LoVo (cell line): ENCODE measurements around the gene SIGLEC8.
"Not testable (repeated sequence)": the region's sequence is repeated elsewhere in the genome, so short reads cannot be mapped to it uniquely, and the experiment has no call there.

Experiments
- DNase-seq: peaks from one replicate; pipeline ENCODE4 v3.0.0-alpha.2; 2016; ENCODE audit warnings: low spot score

The SIGLEC8 gene

GRCh38 chr19:51458051-51458645, at the start of gene SIGLEC8:
Gene SIGLEC8, minus strand, starts transcription at chr19:51458454. Its CDS starts 67 bp downstream, at chr19:51458387.
- no peak for DNase-seq

- DNase-seq = no peak
These were observed 49.4 kb upstream of the SIGLEC8 start for GRCh38 chr19:51507640-51508058.

- DNase-seq = no peak
These were observed 48.9 kb upstream of the SIGLEC8 start for GRCh38 chr19:51507192-51507591.

- no peak for DNase-seq
These were observed 47.6 kb upstream of the SIGLEC8 start for GRCh38 chr19:51505904-51506303.

- DNase-seq = no peak
These were observed 45.6 kb upstream of the SIGLEC8 start for GRCh38 chr19:51503896-51504295.

- DNase-seq = no peak
These were observed 45.1 kb upstream of the SIGLEC8 start for GRCh38 chr19:51503286-51503817.

GRCh38 chr19:51501594-51502263, 43.5 kb upstream of the SIGLEC8 start, which contains the start of gene SIGLEC12:
Gene SIGLEC12, minus strand, starts transcription at chr19:51501800. Its CDS starts 67 bp downstream, at chr19:51501733.
- DNase-seq = no peak

- not testable (repeated sequence) for DNase-seq
These were observed 42.7 kb upstream of the SIGLEC8 start for GRCh38 chr19:51500931-51501330.

GRCh38 chr19:51497666-51498065, 39.4 kb upstream of the SIGLEC8 start:
- DNase-seq = no peak

- DNase-seq = no peak
These were observed 35.5 kb upstream of the SIGLEC8 start for GRCh38 chr19:51493776-51494175.

GRCh38 chr19:51491586-51491985, 33.3 kb upstream of the SIGLEC8 start:
- no peak for DNase-seq

- no peak for DNase-seq
These were observed 32.4 kb upstream of the SIGLEC8 start for GRCh38 chr19:51490676-51491075.

- no peak for DNase-seq
These were observed 30.9 kb upstream of the SIGLEC8 start for GRCh38 chr19:51489113-51489512.

GRCh38 chr19:51488491-51488890, 30.2 kb upstream of the SIGLEC8 start:
- no peak for DNase-seq

- no peak for DNase-seq
These were observed 27.9 kb upstream of the SIGLEC8 start for GRCh38 chr19:51485960-51486660.

GRCh38 chr19:51480590-51480989, 22.3 kb upstream of the SIGLEC8 start:
- DNase-seq = no peak

- no peak for DNase-seq
These were observed 21.5 kb upstream of the SIGLEC8 start for GRCh38 chr19:51479531-51480331.

- no peak for DNase-seq
These were observed 20.4 kb upstream of the SIGLEC8 start, which contains the start of gene CEACAM18 for GRCh38 chr19:51478381-51479234. Gene CEACAM18, plus strand, starts transcription at chr19:51478539.

GRCh38 chr19:51477344-51477743, 19.1 kb upstream of the SIGLEC8 start:
- no peak for DNase-seq

- no peak for DNase-seq
These were observed 17.9 kb upstream of the SIGLEC8 start for GRCh38 chr19:51476164-51476563.
